NCI-H82 treated with DMSO at 0.1 percent for 48 hours (cell line): ENCODE results near the gene FOXK2.
"Not testable (repeated sequence)": the region's sequence is repeated elsewhere in the genome, so short reads cannot be mapped to it uniquely, and the experiment has no call there.

ENCODE experiments used
- DNase-seq: peaks from one replicate; lab custom pipeline; 2025; ENCODE audit not compliant: unreplicated experiment; lab: John Stamatoyannopoulos, UW

The FOXK2 gene

GRCh38 chr17:82494236-82495055 is 25.1 kb upstream of the FOXK2 start:
- DNase-seq, result peak; percentile 92

- no peak for DNase-seq
These were observed 23.5 kb upstream of the FOXK2 start for GRCh38 chr17:82495844-82496528.

- peak; percentile 66 for DNase-seq
These were observed 22.8 kb upstream of the FOXK2 start for GRCh38 chr17:82496529-82497434.

GRCh38 chr17:82497483-82498405 is 21.8 kb upstream of the FOXK2 start:
- no peak for DNase-seq

- no peak for DNase-seq
These were observed 17.3 kb upstream of the FOXK2 start for GRCh38 chr17:82502207-82502606.

GRCh38 chr17:82503094-82503727 is 16.3 kb upstream of the FOXK2 start:
- DNase-seq, result no peak

- DNase-seq, result no peak
These were observed 15.7 kb upstream of the FOXK2 start for GRCh38 chr17:82503728-82504308.

GRCh38 chr17:82505296-82505695 is 14.2 kb upstream of the FOXK2 start:
- DNase-seq, result no peak

- DNase-seq, result not testable (repeated sequence)
These were observed 13.1 kb upstream of the FOXK2 start for GRCh38 chr17:82506402-82506801.

- DNase-seq, result no peak
These were observed 11.8 kb upstream of the FOXK2 start for GRCh38 chr17:82507631-82508175.

- DNase-seq, result not testable (repeated sequence)
These were observed 7.9 kb upstream of the FOXK2 start for GRCh38 chr17:82511642-82512041.

GRCh38 chr17:82513864-82514263 is 5.7 kb upstream of the FOXK2 start:
- DNase-seq, result not testable (repeated sequence)

GRCh38 chr17:82517230-82517865 is 2.2 kb upstream of the FOXK2 start:
- DNase-seq, result no peak

- DNase-seq, result no peak
These were observed 705 bp downstream of the FOXK2 start for GRCh38 chr17:82519971-82520903.

- DNase-seq, result no peak
These were observed 5.0 kb downstream of the FOXK2 start for GRCh38 chr17:82524540-82524939.

GRCh38 chr17:82525712-82526111 is 6.2 kb downstream of the FOXK2 start:
- DNase-seq, result no peak

GRCh38 chr17:82527898-82528297 is 8.4 kb downstream of the FOXK2 start:
- no peak for DNase-seq
